H1 (cell line): ENCODE results near the gene POU2F1. TPM values are rescaled to one million over a fixed set of nuclear protein-coding genes. Genes with fewer than 3 reads are reported as not detected.

Source experiments
- ASH2L ChIP-seq: fragments of 200-600, 300-600 bp; sonication (generic); IDR thresholded peaks from one replicate; pipeline ENCODE4 v1.7.1; 2017; ENCODE audit warnings: low read length
- CHD7 ChIP-seq: fragments of 300-600 bp; sonication (generic); IDR thresholded peaks from 2 replicates; pipeline ENCODE4 v1.7.1; 2012; ENCODE audit warnings: low read length, moderate library complexity, mild to moderate bottlenecking, inconsistent platforms; ENCODE audit not compliant: insufficient replicate concordance
- SIRT6 ChIP-seq: IDR thresholded peaks from one replicate; pipeline ENCODE4 v1.7.1; 2012; ENCODE audit warnings: low read length, inconsistent platforms
- TEAD4 ChIP-seq: IDR thresholded peaks from 2 replicates; pipeline ENCODE4 v1.6.1; 2012; ENCODE audit warnings: low read depth, low read length, inconsistent platforms, mixed read lengths
- polyA plus RNA-seq, 7 experiments: library from polyadenylated mRNA; depleted of rRNA in 3 of 7; stranded (reverse) in 5 of 7; unstranded in 2 of 7; fragments of >200 nt in 5 of 7; fragments of 200-250 nt in 2 of 7; gene quantifications; 1 replicate in 5 of 7; 2 replicates in 1 of 7; 4 replicates in 1 of 7; pipeline versions ENCODE4 v1.2.1 to v1.2.3, GENCODE V29; 2011 to 2013; ENCODE audit warnings: missing spikeins in 2 of 7, mixed read lengths in 2 of 7
- total RNA-seq: library from RNA; stranded (reverse); fragmentation: NEBNext Ultra II Directional; extraction: Animal tissue kit (Norgen Biotek cat#: 25700); gene quantifications from 2 replicates; pipeline ENCODE4 v1.2.1, GENCODE V29; 2021

POU2F1 gene
- total and polyA plus RNA-seq, 2 of the 8 experiments (the other 6 are each of a cell fraction or from before 2014, with no cell fraction given): 37.0 to 57.2 TPM

- TF ChIP-seq CHD7 (no peak), ASH2L (no peak), TEAD4 (0 out of 2 replicates have a peak, but pooled peaks have one; percentile 13), SIRT6 (no peak)
- TF ChIP-seq, all 59 proteins: peak for 7
Measured at GRCh38 chr1:167442142-167442848, 221.6 kb downstream of the POU2F1 start (continued).
